ENCODE results near the gene CCDC122.

Gene CCDC122

GRCh38 chr13:43861863-43862262 lies 17.7 kb downstream of the CCDC122 start:
- TF ChIP-seq, protein P1, sequence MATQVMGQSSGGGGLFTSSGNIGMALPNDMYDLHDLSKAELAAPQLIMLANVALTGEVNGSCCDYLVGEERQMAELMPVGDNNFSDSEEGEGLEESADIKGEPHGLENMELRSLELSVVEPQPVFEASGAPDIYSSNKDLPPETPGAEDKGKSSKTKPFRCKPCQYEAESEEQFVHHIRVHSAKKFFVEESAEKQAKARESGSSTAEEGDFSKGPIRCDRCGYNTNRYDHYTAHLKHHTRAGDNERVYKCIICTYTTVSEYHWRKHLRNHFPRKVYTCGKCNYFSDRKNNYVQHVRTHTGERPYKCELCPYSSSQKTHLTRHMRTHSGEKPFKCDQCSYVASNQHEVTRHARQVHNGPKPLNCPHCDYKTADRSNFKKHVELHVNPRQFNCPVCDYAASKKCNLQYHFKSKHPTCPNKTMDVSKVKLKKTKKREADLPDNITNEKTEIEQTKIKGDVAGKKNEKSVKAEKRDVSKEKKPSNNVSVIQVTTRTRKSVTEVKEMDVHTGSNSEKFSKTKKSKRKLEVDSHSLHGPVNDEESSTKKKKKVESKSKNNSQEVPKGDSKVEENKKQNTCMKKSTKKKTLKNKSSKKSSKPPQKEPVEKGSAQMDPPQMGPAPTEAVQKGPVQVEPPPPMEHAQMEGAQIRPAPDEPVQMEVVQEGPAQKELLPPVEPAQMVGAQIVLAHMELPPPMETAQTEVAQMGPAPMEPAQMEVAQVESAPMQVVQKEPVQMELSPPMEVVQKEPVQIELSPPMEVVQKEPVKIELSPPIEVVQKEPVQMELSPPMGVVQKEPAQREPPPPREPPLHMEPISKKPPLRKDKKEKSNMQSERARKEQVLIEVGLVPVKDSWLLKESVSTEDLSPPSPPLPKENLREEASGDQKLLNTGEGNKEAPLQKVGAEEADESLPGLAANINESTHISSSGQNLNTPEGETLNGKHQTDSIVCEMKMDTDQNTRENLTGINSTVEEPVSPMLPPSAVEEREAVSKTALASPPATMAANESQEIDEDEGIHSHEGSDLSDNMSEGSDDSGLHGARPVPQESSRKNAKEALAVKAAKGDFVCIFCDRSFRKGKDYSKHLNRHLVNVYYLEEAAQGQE (IDR thresholded peaks at IDR 0.05; ENCODE audit: insufficient read depth in 1 of 2, low read depth in 2 of 2, low read length in 2 of 2), result no peak
- no peak for TF ChIP-seq TAF1 (IDR thresholded peaks at IDR 0.05; ENCODE audit: borderline replicate concordance, insufficient read depth, low read length)
- TF ChIP-seq SIN3A (IDR thresholded peaks at IDR 0.05; ENCODE audit: borderline replicate concordance, insufficient read depth, low read length), result no peak
- TF ChIP-seq FOXP2 (optimal IDR thresholded peaks at IDR 0.05; ENCODE audit: borderline replicate concordance, extremely low read depth, extremely low read length, insufficient read depth), result no peak
- no peak for TF ChIP-seq POLR2AphosphoS5 (IDR thresholded peaks at IDR 0.05; ENCODE audit: low read depth, low read length)

DNA sequence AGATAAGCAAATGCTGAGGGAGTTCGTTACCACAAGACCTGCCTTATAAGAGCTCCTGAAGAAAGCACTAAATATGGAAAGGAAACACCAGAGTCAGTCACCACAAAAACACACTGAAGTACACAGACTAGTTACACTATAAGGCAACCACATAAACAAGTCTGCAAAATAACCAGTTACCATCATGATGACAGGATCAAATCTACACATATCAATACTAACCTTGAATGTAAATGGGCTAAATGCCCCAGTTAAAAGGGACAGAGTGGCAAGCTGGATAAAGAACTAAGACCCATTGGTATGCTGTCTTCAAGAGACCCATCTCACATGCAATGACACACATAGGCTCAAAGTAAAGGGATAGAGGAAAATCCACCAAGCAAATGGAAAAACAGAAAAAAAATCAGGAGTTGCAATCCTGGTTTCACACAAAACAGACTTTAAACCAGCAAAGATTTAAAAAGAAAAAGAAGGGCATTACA lies 26.6 kb downstream of the CCDC122 start:
- TF ChIP-seq FOXP2 (optimal IDR thresholded peaks at IDR 0.05; ENCODE audit: borderline replicate concordance, extremely low read depth, extremely low read length, insufficient read depth) (no peak), SIN3A (IDR thresholded peaks at IDR 0.05; ENCODE audit: borderline replicate concordance, insufficient read depth, low read length) (no peak), TAF1 (IDR thresholded peaks at IDR 0.05; ENCODE audit: borderline replicate concordance, insufficient read depth, low read length) (no peak), POLR2AphosphoS5 (IDR thresholded peaks at IDR 0.05; ENCODE audit: low read depth, low read length) (no peak)
- TF ChIP-seq, protein P1 (IDR thresholded peaks at IDR 0.05; ENCODE audit: insufficient read depth in 1 of 2, low read depth in 2 of 2, low read length in 2 of 2), result no peak

DNA sequence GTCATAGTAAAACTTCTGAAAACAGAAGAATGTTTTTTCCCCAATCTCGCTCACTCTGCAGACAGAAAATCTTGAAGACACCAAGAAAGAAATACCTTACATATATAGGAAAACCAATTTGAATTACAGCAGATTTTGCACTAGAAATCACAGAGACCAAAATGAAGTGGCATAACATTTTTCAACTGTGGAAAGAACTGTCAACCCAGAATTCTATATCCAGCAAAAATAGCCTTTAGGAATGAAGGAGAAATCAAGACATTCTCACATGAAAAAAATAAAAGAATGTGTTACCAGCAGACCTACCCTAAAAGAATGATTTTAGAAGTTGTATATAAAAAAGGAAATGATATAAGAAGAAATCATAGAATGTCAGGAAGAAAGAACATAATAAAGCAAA lies 28.7 kb downstream of the CCDC122 start:
- TF ChIP-seq POLR2AphosphoS5 (IDR thresholded peaks at IDR 0.05; ENCODE audit: low read depth, low read length), result no peak
- TF ChIP-seq, protein P1 (IDR thresholded peaks at IDR 0.05; ENCODE audit: insufficient read depth in 1 of 2, low read depth in 2 of 2, low read length in 2 of 2), result no peak
- TF ChIP-seq SIN3A (IDR thresholded peaks at IDR 0.05; ENCODE audit: borderline replicate concordance, insufficient read depth, low read length), result no peak

DNA sequence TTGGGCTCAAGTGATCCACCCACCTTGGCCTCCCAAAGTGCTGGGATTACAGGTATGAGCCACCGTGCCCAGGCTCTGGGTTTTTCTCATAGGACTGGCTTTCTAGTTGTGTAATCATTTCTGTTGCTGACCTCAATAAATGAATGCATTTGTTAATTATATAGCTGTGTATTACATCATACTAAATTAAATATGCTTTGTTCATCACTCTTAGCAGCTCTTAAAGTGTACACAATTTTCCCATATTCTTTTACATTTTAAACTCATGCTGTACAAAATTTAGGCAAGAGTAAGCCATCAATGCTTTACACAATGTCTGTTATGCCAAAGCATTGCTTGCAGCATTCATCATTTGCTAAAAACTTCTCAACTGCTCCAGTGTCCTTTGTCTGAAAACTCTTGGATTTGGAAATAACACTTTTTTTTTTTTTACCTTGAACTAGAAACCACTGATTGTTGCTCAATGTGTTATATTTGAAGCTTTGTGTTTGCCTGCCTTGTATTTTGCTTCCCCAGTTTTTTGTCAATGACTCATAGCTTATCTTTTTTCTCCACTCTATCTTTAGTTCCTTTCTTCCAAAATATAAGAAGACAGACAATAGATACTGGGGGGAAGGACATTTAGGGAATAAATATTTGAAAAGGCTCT lies 31.4 kb downstream of the CCDC122 start:
- TF ChIP-seq SIN3A (IDR thresholded peaks at IDR 0.05; ENCODE audit: borderline replicate concordance, insufficient read depth, low read length), result no peak
- no peak for TF ChIP-seq POLR2AphosphoS5 (IDR thresholded peaks at IDR 0.05; ENCODE audit: low read depth, low read length)
- TF ChIP-seq, protein P1 (IDR thresholded peaks at IDR 0.05; ENCODE audit: insufficient read depth in 1 of 2, low read depth in 2 of 2, low read length in 2 of 2), result no peak
- no peak for TF ChIP-seq TAF1 (IDR thresholded peaks at IDR 0.05; ENCODE audit: borderline replicate concordance, insufficient read depth, low read length)
- TF ChIP-seq FOXP2 (optimal IDR thresholded peaks at IDR 0.05; ENCODE audit: borderline replicate concordance, extremely low read depth, extremely low read length, insufficient read depth), result no peak

Data from PFSK-1 (cell line).